Heart left ventricle (tissue), 16 donors: ENCODE data around the gene EWSR1. TPM values are rescaled to one million over a fixed set of nuclear protein-coding genes. Genes with fewer than 3 reads are reported as not detected.

Experiments
- ATAC-seq, 4 donors: fragments of 200-7000 bp; cut with Tn5 transposase; one replicate each; pipeline ENCODE4 v1.9.1; 2020 to 2022; ENCODE audit warnings: moderate library complexity in 4 of 4, mild to moderate bottlenecking in 3 of 4, moderate number of reproducible peaks in 1 of 4
- DNase-seq, 5 donors: peaks; one replicate each; pipeline ENCODE4 v3.0.0-alpha.2; 2020
- H3K27ac ChIP-seq, 12 donors: fragments of 200-600 bp; sonication (generic) in 4 of 12; one replicate each; pipeline versions ENCODE4 v1.5.0 to v1.8.0; 2016 to 2022; ENCODE audit warnings: mild to moderate bottlenecking in 2 of 12
- H3K27me3 ChIP-seq, 9 donors: fragments of 200-600 bp; sonication (generic) in 2 of 9; one replicate each; pipeline versions ENCODE4 v1.5.1 to v1.8.0; 2016 to 2022; ENCODE audit warnings: mild to moderate bottlenecking in 3 of 9
- H3K36me3 ChIP-seq, 9 donors: fragments of 200-600 bp; sonication (generic) in 2 of 9; one replicate each; pipeline versions ENCODE4 v1.5.0 to v1.8.0; 2018 to 2022; ENCODE audit warnings: mild to moderate bottlenecking in 2 of 9
- H3K4me1 ChIP-seq, 12 donors: fragments of 200-600 bp; sonication (generic) in 4 of 12; one replicate each; pipeline versions ENCODE4 v1.5.0 to v1.8.0; 2016 to 2022; ENCODE audit warnings: mild to moderate bottlenecking in 3 of 12
- H3K4me3 ChIP-seq, 12 donors: fragments of 200-600 bp; sonication (generic) in 4 of 12; one replicate each; pipeline versions ENCODE4 v1.5.0 to v1.8.0; 2017 to 2022; ENCODE audit warnings: mild to moderate bottlenecking in 9 of 12, moderate library complexity in 4 of 12
- H3K9me3 ChIP-seq, 12 donors: fragments of 200-600 bp; sonication (generic) in 4 of 12; one replicate each; pipeline versions ENCODE4 v1.5.0 to v1.8.0; 2016 to 2022; ENCODE audit warnings: mild to moderate bottlenecking in 1 of 12
- CTCF ChIP-seq, 12 donors: fragments of 200-600 bp; sonication (generic) in 4 of 12; IDR thresholded peaks; one replicate each; pipeline versions ENCODE4 v1.5.0 to v1.8.0; 2018 to 2022; ENCODE audit warnings: antibody characterized with exemption in 12 of 12, mild to moderate bottlenecking in 5 of 12
- POLR2A ChIP-seq, 2 donors: fragments of 450-650 bp; IDR thresholded peaks; one replicate each; pipeline ENCODE4 v1.6.1; 2017; ENCODE audit warnings: antibody characterized with exemption in 2 of 2, mild to moderate bottlenecking in 2 of 2, moderate library complexity in 2 of 2
- WGBS, 4 donors: extraction: QIAGEN DNeasy Blood & Tissue Kit in 2 of 4; methylation state at CpG; one replicate each; pipeline versions ENCODE4 v1.1.5 to v1.1.7; 2013 to 2018; 5-methylcytosine and 5-hydroxymethylcytosine counted together
- intact Hi-C, 10 donors: fragments of 100-400 bp; cut with DNase I; formaldehyde crosslinking; loops; one replicate each; pipeline versions ENCODE4 v1.11.1 to v1.14.2; 2022
- polyA plus RNA-seq, 2 donors: library from polyadenylated mRNA; stranded (reverse); fragments of 200-250 nt; gene quantifications; one replicate each; pipeline ENCODE4 v1.2.3, GENCODE V29; 2013
- total RNA-seq, 9 donors: library from RNA; depleted of rRNA in 2 of 9; stranded (reverse); fragments of >200 nt in 2 of 9; fragmentation: NEBNext Ultra II Directional in 3 of 9; extraction: Animal tissue kit (Norgen Biotek cat#: 25700) in 3 of 9; gene quantifications; one replicate each; pipeline versions ENCODE4 v1.1.0 to v1.2.4, GENCODE V29; 2016 to 2023
- donor health status: ischemic (EF 13 %, LVEDD 7.1; RV severe dilation, severe dysfunction).
- donor health status: healthy with polysubstance abuse.
- donor health status: DM: no; HTN: yes; CAD: no.
- donor health status: DM: no; HTN: no; CAD: no.
- donor health status: ischemic (EF 25% LVEDD 6.9; RV normal size, moderate dysfunction).
- donor health status: ischemic (EF 25% LVEDD 5.7; RV mildly dilated, moderate dysfunction).
- donor health status: healthy.
- donor health status: DM: yes; HTN: yes; CAD: no.
- donor health status: ischemic (EF 35%, LVEDD 5.7; RV mildly dilated, moderate dysfunction).
- donor health status: nonischemic (EF 11% LVEDD 7.7; RV severe dilation, severe dysfunction).
- donor health status: DM: yes; HTN: yes; CAD: no.
- donor health status: PGD.
- donor health status: ischemic (EF 29% LVEDD 5.4; RV normal size, mild dysfunction).
- donor health status: nonischemic (EF 23%, LVEDD 6.1; RV moderate dilation, normal function).

Gene EWSR1
- total and polyA plus RNA-seq, 11 donors = 94.3 to 202 (median 138) TPM

GRCh38 chr22:29259253-29259899, 8.7 kb upstream of the EWSR1 start:
- intact Hi-C loops = no loop called here
- 83 to 98% (median 86%) methylated on average over 5 to 11 of the region's 11 CpGs for WGBS, 4 donors
- Histone ChIP-seq H3K9me3 (no peaks in the 10 kb centered on the region), H3K36me3 (peaks cover 0 to 27% (median 11%) of the 10 kb centered on the region in 9 donors), H3K27me3 (no peaks in the 10 kb centered on the region), H3K4me3 (no peak overlapping the region), H3K4me1 (no peaks in the 10 kb centered on the region), H3K27ac (no peak overlapping the region)
- TF ChIP-seq POLR2A (IDR thresholded peaks at IDR 0.05) = no peak
- no peak for TF ChIP-seq CTCF (IDR thresholded peaks at IDR 0.05)
- no peak for DNase-seq
- ATAC-seq = no peak

- DNase-seq (peak in 1 of 5 donors; percentile 63), ATAC-seq (peak in 2 of 4 donors; percentile 6 to 11)
- H3K27ac ChIP-seq = no peak overlapping the region
- no peaks in the 10 kb centered on the region for H3K27me3 ChIP-seq
- TF ChIP-seq POLR2A (IDR thresholded peaks at IDR 0.05) (no peak), CTCF (IDR thresholded peaks at IDR 0.05) (no peak)
- H3K9me3 ChIP-seq = no peaks in the 10 kb centered on the region
- 91 to 95% (median 94%) methylated on average over 7 to 13 of the region's 13 CpGs for WGBS, 4 donors
- intact Hi-C loops = no loop called here
- H3K4me1 ChIP-seq = no peaks in the 10 kb centered on the region
- H3K36me3 ChIP-seq = peaks cover 0 to 34% (median 15%) of the 10 kb centered on the region in 9 donors
- H3K4me3 ChIP-seq = no peak overlapping the region
Measured at GRCh38 chr22:29260031-29260560, 8.0 kb upstream of the EWSR1 start.

- peak in 1 of 4 donors; percentile 3 for ATAC-seq
- no peak overlapping the region for H3K4me3 ChIP-seq
Measured at GRCh38 chr22:29260601-29261315, 7.3 kb upstream of the EWSR1 start.

More at GRCh38 chr22:29260601-29261315, 7.3 kb upstream of the EWSR1 start:
- Histone ChIP-seq H3K9me3 (no peaks in the 10 kb centered on the region), H3K27me3 (no peaks in the 10 kb centered on the region), H3K4me1 (peaks cover 0 to under 1% (median 0%) of the 10 kb centered on the region in 12 donors), H3K27ac (no peak overlapping the region), H3K36me3 (peaks cover 0 to 41% (median 21%) of the 10 kb centered on the region in 9 donors)
- no peak for DNase-seq
- TF ChIP-seq POLR2A (IDR thresholded peaks at IDR 0.05) (no peak), CTCF (IDR thresholded peaks at IDR 0.05) (no peak)
- intact Hi-C loops = no loop called here
- 90 to 95% (median 93%) methylated on average over 4 to 17 of the region's 17 CpGs for WGBS, 4 donors
